OCI-LY7 (cell line): ENCODE results near the gene STON2. TPM values are rescaled to one million over a fixed set of nuclear protein-coding genes. Genes with fewer than 3 reads are reported as not detected.

Experiments used
- BruUV-seq: library from RNA; stranded (reverse); fragments of 400-500 nt; replicated peaks from 2 replicates; lab custom pipeline; 2021; lab: Mats Ljungman, UMichigan
- CTCF ChIA-PET: fragments of 300-600 bp; sonication (Branson Sonifier 250); formaldehyde crosslinking; loops from one replicate; lab custom pipeline; 2022; ENCODE audit warnings: antibody characterized with exemption; ENCODE audit not compliant: unreplicated experiment; lab: Charles Lee
- POLR2A ChIA-PET: fragments of 300-600 bp; sonication (Branson Sonifier 250); formaldehyde crosslinking; loops from one replicate; lab custom pipeline; 2022; ENCODE audit warnings: antibody characterized with exemption; lab: Charles Lee
- DNase-seq: peaks from one replicate; pipeline ENCODE4 v3.0.0-alpha.2; 2015; ENCODE audit warnings: low spot score
- H2AFZ ChIP-seq: fragments of 200-600 bp; sonication (generic), shearing (Covaris generic); 2 replicates; pipeline ENCODE4 v1.6.1; 2014; ENCODE audit warnings: mild to moderate bottlenecking, antibody characterized with exemption, low read length, moderate library complexity
- H3K27ac ChIP-seq: fragments of 200-600 bp; sonication (generic); 2 replicates; pipeline ENCODE4 v1.5.1; 2014; ENCODE audit warnings: mixed run types, low read depth, mild to moderate bottlenecking, moderate library complexity, low read length, inconsistent platforms; ENCODE audit not compliant: poor library complexity, severe bottlenecking
- H3K36me3 ChIP-seq: fragments of 200-600 bp; sonication (generic); 2 replicates; pipeline ENCODE4 v1.6.1; 2014; ENCODE audit warnings: mild to moderate bottlenecking, antibody characterized with exemption, low read length, moderate library complexity, mixed read lengths; ENCODE audit not compliant: insufficient read depth
- H3K4me1 ChIP-seq: fragments of 200-600 bp; sonication (generic); 2 replicates; pipeline ENCODE4 v1.5.1; 2014; ENCODE audit warnings: mild to moderate bottlenecking, low read length; ENCODE audit not compliant: insufficient read depth, poor library complexity, severe bottlenecking
- H3K4me2 ChIP-seq: fragments of 200-600 bp; sonication (generic); 2 replicates; pipeline ENCODE4 v1.6.1; 2014; ENCODE audit warnings: mild to moderate bottlenecking, low read length
- H3K4me3 ChIP-seq: fragments of 200-600 bp; sonication (generic); 2 replicates; pipeline ENCODE4 v1.5.1; 2014; ENCODE audit warnings: mild to moderate bottlenecking, low read depth, low read length; ENCODE audit not compliant: poor library complexity, severe bottlenecking
- H3K79me2 ChIP-seq: fragments of 200-600 bp; sonication (generic); 2 replicates; pipeline ENCODE4 v1.6.1; 2016; ENCODE audit warnings: low read depth, mild to moderate bottlenecking, low read length, moderate library complexity, mixed read lengths; ENCODE audit not compliant: insufficient read depth
- H3K9me2 ChIP-seq: fragments of 200-600 bp; sonication (generic); 2 replicates; pipeline ENCODE4 v1.6.1; 2016; ENCODE audit warnings: mild to moderate bottlenecking, low read length, mixed read lengths; ENCODE audit not compliant: insufficient read depth
- H3K9me3 ChIP-seq: fragments of 200-600 bp; sonication (generic); 2 replicates; pipeline ENCODE4 v1.6.1; 2014; ENCODE audit warnings: mild to moderate bottlenecking, mixed run types, low read length, mixed read lengths
- H4K20me1 ChIP-seq: fragments of 200-600 bp; sonication (generic); 2 replicates; pipeline ENCODE4 v1.6.1; 2014; ENCODE audit warnings: mild to moderate bottlenecking, antibody characterized with exemption, low read length, moderate library complexity, mixed read lengths; ENCODE audit not compliant: insufficient read depth
- EZH2phosphoT487 ChIP-seq: fragments of 200-600 bp; sonication (generic); IDR thresholded peaks from 2 replicates; pipeline ENCODE4 v1.6.1; 2018; ENCODE audit warnings: low read depth, borderline replicate concordance, mild to moderate bottlenecking, mixed run types, antibody characterized with exemption, low read length, moderate library complexity, mixed read lengths
- intact Hi-C: fragments of 100-400 bp; cut with micrococcal nuclease; formaldehyde crosslinking; loops from one replicate; pipeline ENCODE4 v1.10.0; 2022; ENCODE audit not compliant: unreplicated experiment
- total RNA-seq, 2 experiments: library from RNA; depleted of rRNA in 1 of 2; stranded (reverse); fragments of >200 nt in 1 of 2; shearing (Covaris generic) in 1 of 2; gene quantifications; 2 replicates each; pipeline ENCODE4 v1.2.3, GENCODE V29; 2014 to 2022
- TF ChIP-seq, protein P1 (sequence below): fragments of 200-600 bp; sonication (generic); conservative IDR thresholded peaks from 2 replicates; pipeline ENCODE4 v1.5.1; 2014; ENCODE audit warnings: mild to moderate bottlenecking, antibody characterized with exemption, low read length, moderate library complexity, mixed read lengths

STON2 gene
- total RNA-seq, 2 experiments from 2014 or later, result 0.25 TPM; not detected in 1

DNA sequence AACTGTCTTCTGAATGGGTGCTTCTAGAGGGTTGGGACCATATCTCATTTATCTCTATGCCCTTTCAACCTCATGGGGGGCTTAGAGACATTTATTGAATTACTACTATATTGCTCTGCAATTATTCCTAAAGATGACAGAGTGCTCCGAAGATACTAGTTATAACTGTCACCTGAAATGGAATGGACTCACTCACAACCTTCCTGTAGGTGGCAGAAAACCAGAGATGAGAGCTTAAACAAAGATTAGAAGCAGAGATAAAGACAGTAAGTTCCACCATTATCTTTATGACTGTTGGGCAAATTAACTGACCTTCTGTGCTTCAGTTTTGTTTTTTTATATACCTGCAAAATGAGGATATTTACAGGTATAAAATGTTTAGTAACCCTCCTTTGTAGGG, 147.8 kb downstream of the STON2 start:
- CTCF ChIA-PET, result no interaction called here
- no TSS peak for BruUV-seq

DNA sequence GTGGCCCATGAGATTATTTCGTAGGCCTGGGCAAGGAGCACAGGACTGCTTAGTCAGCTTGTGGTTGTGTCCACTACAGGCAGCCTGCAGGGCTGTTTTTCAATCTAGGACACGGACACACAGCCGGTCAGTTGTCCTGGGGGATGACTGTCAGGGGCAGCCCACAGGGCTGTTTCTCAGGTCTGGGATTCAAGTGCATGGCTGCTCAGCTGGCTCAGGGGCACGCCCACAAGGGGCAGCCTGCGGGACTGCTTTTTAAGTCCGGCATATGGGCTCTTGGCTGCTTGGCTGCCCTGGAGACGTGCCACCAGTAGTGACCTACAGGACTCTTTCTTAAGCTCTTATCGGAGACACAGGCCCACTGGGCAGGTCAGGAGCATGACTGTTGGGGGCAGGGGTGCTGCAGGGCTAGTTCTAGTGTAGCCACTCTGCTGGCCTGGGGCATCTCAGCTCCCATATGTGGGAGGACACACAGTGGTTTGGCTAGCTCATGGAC, 152.8 kb downstream of the STON2 start:
- H3K36me3 ChIP-seq, result no peaks in the 10 kb centered on the region
- H3K4me3 ChIP-seq, result no peak overlapping the region
- no peaks in the 10 kb centered on the region for H3K79me2 ChIP-seq
- no peaks in the 10 kb centered on the region for H3K4me1 ChIP-seq
- TF ChIP-seq, protein P1, sequence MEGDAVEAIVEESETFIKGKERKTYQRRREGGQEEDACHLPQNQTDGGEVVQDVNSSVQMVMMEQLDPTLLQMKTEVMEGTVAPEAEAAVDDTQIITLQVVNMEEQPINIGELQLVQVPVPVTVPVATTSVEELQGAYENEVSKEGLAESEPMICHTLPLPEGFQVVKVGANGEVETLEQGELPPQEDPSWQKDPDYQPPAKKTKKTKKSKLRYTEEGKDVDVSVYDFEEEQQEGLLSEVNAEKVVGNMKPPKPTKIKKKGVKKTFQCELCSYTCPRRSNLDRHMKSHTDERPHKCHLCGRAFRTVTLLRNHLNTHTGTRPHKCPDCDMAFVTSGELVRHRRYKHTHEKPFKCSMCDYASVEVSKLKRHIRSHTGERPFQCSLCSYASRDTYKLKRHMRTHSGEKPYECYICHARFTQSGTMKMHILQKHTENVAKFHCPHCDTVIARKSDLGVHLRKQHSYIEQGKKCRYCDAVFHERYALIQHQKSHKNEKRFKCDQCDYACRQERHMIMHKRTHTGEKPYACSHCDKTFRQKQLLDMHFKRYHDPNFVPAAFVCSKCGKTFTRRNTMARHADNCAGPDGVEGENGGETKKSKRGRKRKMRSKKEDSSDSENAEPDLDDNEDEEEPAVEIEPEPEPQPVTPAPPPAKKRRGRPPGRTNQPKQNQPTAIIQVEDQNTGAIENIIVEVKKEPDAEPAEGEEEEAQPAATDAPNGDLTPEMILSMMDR, result no peak
- no peak for TF ChIP-seq EZH2phosphoT487
- H3K9me2 ChIP-seq, result no peaks in the 10 kb centered on the region
- POLR2A ChIA-PET, result interaction anchor here (0.5 to 0.7 kb wide), 2 partner anchors 155 to 806 kb away, joined by 3 read pairs; no protein-coding TSS in a partner anchor
- H3K9me3 ChIP-seq, result peaks cover 8% of the 10 kb centered on the region; the same call in 1 of the 2 replicates
- intact Hi-C loops, result no loop called here
- CTCF ChIA-PET, result interaction anchor here (0.6 kb wide), 1 partner anchor 201 kb away, joined by 3 read pairs; no protein-coding TSS in a partner anchor
- DNase-seq, result no peak
- no TSS peak for BruUV-seq
- H3K4me2 ChIP-seq, result no peak overlapping the region
- no peak overlapping the region for H2AFZ ChIP-seq
- no peaks in the 10 kb centered on the region for H4K20me1 ChIP-seq
- H3K27ac ChIP-seq, result no peak overlapping the region

More for the DNA sequence above, 147.8 kb downstream of the STON2 start:
- Histone ChIP-seq H3K36me3 (no peaks in the 10 kb centered on the region), H3K9me3 (no peaks in the 10 kb centered on the region), H3K27ac (no peak overlapping the region), H3K9me2 (no peaks in the 10 kb centered on the region), H3K4me2 (no peak overlapping the region), H3K79me2 (no peaks in the 10 kb centered on the region), H3K4me1 (peaks cover 11% of the 10 kb centered on the region), H2AFZ (no peak overlapping the region), H4K20me1 (no peaks in the 10 kb centered on the region), H3K4me3 (no peak overlapping the region)
- intact Hi-C loops, result no loop called here
- POLR2A ChIA-PET, result interaction anchor here (0.6 to 0.7 kb wide), 2 partner anchors 10 to 1233 kb away, joined by 4 read pairs; no protein-coding TSS in a partner anchor
- TF ChIP-seq, protein P1, result peak; percentile 65
- no peak for TF ChIP-seq EZH2phosphoT487
- DNase-seq, result no peak
